CD4-positive, alpha-beta T cell (primary cell): ENCODE measurements around the gene DOCK2. TPM values are rescaled to one million over a fixed set of nuclear protein-coding genes. Genes with fewer than 3 reads are reported as not detected.

Experiments used
- ATAC-seq: fragments of 200-7000 bp; cut with Tn5 transposase; one replicate; pipeline ENCODE4 v1.10.0; 2022; ENCODE audit warnings: mild to moderate bottlenecking; ENCODE audit not compliant: poor library complexity
- CTCF ChIA-PET: fragments of 350-600 bp; sonication (Branson Sonifier 250); formaldehyde crosslinking; loops from one replicate; lab custom pipeline; 2021; ENCODE audit warnings: antibody characterized with exemption, inconsistent platforms; lab: Charles Lee
- POLR2A ChIA-PET: fragments of 350-600 bp; sonication (Branson Sonifier 250); formaldehyde crosslinking; loops from one replicate; lab custom pipeline; 2021; ENCODE audit warnings: antibody characterized with exemption, inconsistent platforms; lab: Charles Lee
- DNase-seq, 14 experiments: peaks; one replicate each; pipeline ENCODE4 v3.0.0-alpha.2; 2013 to 2020; ENCODE audit warnings: mixed read lengths in 2 of 14
- H3K27ac ChIP-seq, 2 donors: one replicate each; pipeline versions ENCODE4 v1.5.1 to v1.7.0; 2013; ENCODE audit warnings: low read length in 2 of 2, low read depth in 1 of 2, mild to moderate bottlenecking in 1 of 2
- H3K27me3 ChIP-seq, 2 experiments: 1 replicate in 1 of 2; 2 replicates in 1 of 2; pipeline versions ENCODE4 v1.6.1 to v1.7.0; 2013; ENCODE audit warnings: low read length in 2 of 2, control low read depth in 1 of 2, mild to moderate bottlenecking in 1 of 2, moderate library complexity in 1 of 2; ENCODE audit not compliant: insufficient read depth in 2 of 2, control insufficient read depth in 1 of 2
- H3K36me3 ChIP-seq: one replicate; pipeline ENCODE4 v1.6.1; 2013; ENCODE audit warnings: low read length, control low read depth; ENCODE audit not compliant: insufficient read depth
- H3K4me1 ChIP-seq: one replicate; pipeline ENCODE4 v1.6.1; 2013; ENCODE audit warnings: low read length, control low read depth; ENCODE audit not compliant: insufficient read depth
- H3K4me3 ChIP-seq: one replicate; pipeline ENCODE4 v1.5.1; 2013; ENCODE audit warnings: mild to moderate bottlenecking, low read length, moderate library complexity
- H3K9me3 ChIP-seq, 2 experiments: 1 replicate in 1 of 2; 2 replicates in 1 of 2; pipeline versions ENCODE4 v1.6.1 to v1.7.0; 2013; ENCODE audit warnings: low read length in 2 of 2, mild to moderate bottlenecking in 2 of 2, control low read depth in 1 of 2, moderate library complexity in 1 of 2; ENCODE audit not compliant: control insufficient read depth in 1 of 2, insufficient read depth in 1 of 2
- H3K27ac Mint-ChIP-seq: one replicate; pipeline ENCODE4 v1.8.0; 2020; ENCODE audit warnings: mixed read lengths
- H3K27me3 Mint-ChIP-seq: one replicate; pipeline ENCODE4 v1.8.0; 2021; ENCODE audit warnings: mixed read lengths
- H3K36me3 Mint-ChIP-seq: one replicate; pipeline ENCODE4 v1.8.0; 2021; ENCODE audit warnings: low read depth, mixed read lengths
- H3K4me1 Mint-ChIP-seq: one replicate; pipeline ENCODE4 v1.8.0; 2021; ENCODE audit warnings: low read depth, mixed read lengths
- H3K4me3 Mint-ChIP-seq: one replicate; pipeline ENCODE4 v1.8.0; 2020; ENCODE audit warnings: mild to moderate bottlenecking, mixed read lengths
- H3K9me3 Mint-ChIP-seq: one replicate; pipeline ENCODE4 v1.8.0; 2020; ENCODE audit warnings: mixed read lengths
- intact Hi-C, 2 experiments: fragments of 100-400 bp; cut with DNase I in 1 of 2; cut with micrococcal nuclease in 1 of 2; formaldehyde crosslinking; loops; one replicate each; pipeline versions ENCODE4 v1.15.1 to v1.9.0; 2023 to 2025; cut with DNase I, micrococcal nuclease
- total RNA-seq, 174 experiments: library from RNA in 2 of 174; stranded (reverse) in 2 of 174; gene quantifications; one replicate each; pipeline ENCODE4 v1.2.3 and lab custom pipeline; 2021 to 2026
- TF ChIP-seq, protein P1 (sequence below): fragments of 200-600 bp; IDR thresholded peaks from one replicate; pipeline ENCODE4 v1.8.0; 2022; ENCODE audit warnings: antibody characterized with exemption, mild to moderate bottlenecking

Gene DOCK2
- total RNA-seq, 2 experiments from 2014 or later: 220 to 229 TPM

GRCh38 chr5:169848271-169848670 is 211.2 kb downstream of the DOCK2 start:
- H3K9me3 Mint-ChIP-seq: peaks cover 12% of the 10 kb centered on the region

DNA sequence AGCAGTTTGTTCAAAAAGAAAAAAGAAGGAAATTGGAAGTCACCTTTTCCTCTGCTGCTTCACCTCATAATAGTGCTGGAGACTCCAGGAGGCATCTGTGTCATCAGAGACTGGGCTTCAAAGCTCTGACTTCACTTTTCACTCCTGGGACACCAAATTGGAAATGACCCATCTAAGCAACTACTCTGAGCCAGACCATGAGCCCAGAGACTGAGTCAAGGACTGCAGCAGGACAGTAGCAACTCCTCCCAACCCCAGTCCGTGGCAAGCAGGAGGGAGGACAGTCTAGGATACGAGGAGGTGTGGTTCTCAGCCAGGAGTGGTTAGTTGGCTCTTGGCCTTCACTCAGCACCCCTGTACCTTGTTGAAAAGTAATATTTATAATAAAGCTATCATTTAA is 211.7 kb downstream of the DOCK2 start:
- H3K4me1 Mint-ChIP-seq: no peaks in the 10 kb centered on the region
- Histone ChIP-seq H3K27ac (no peak overlapping the region), H3K4me3 (no peak overlapping the region), H3K9me3 (peaks cover 3 to 17% of the 10 kb centered on the region in 2 experiments), H3K27me3 (no peaks in the 10 kb centered on the region), H3K36me3 (peaks cover 69% of the 10 kb centered on the region), H3K4me1 (no peaks in the 10 kb centered on the region)
- H3K4me3 Mint-ChIP-seq: no peak overlapping the region
- ChIA-PET CTCF (no interaction called here), POLR2A (no interaction called here)
- H3K9me3 Mint-ChIP-seq: peaks cover 12% of the 10 kb centered on the region
- H3K27me3 Mint-ChIP-seq: no peaks in the 10 kb centered on the region
- intact Hi-C loops: no loop called here
- TF ChIP-seq, protein P1, sequence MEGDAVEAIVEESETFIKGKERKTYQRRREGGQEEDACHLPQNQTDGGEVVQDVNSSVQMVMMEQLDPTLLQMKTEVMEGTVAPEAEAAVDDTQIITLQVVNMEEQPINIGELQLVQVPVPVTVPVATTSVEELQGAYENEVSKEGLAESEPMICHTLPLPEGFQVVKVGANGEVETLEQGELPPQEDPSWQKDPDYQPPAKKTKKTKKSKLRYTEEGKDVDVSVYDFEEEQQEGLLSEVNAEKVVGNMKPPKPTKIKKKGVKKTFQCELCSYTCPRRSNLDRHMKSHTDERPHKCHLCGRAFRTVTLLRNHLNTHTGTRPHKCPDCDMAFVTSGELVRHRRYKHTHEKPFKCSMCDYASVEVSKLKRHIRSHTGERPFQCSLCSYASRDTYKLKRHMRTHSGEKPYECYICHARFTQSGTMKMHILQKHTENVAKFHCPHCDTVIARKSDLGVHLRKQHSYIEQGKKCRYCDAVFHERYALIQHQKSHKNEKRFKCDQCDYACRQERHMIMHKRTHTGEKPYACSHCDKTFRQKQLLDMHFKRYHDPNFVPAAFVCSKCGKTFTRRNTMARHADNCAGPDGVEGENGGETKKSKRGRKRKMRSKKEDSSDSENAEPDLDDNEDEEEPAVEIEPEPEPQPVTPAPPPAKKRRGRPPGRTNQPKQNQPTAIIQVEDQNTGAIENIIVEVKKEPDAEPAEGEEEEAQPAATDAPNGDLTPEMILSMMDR: no peak
- ATAC-seq (no peak), DNase-seq (no peak)
- H3K36me3 Mint-ChIP-seq: peaks cover 98% of the 10 kb centered on the region
- H3K27ac Mint-ChIP-seq: no peak overlapping the region

More at GRCh38 chr5:169848271-169848670, 211.2 kb downstream of the DOCK2 start:
- Mint-ChIP-seq H3K27ac (no peak overlapping the region), H3K4me1 (no peaks in the 10 kb centered on the region), H3K27me3 (no peaks in the 10 kb centered on the region), H3K36me3 (peaks cover 98% of the 10 kb centered on the region), H3K4me3 (no peak overlapping the region)
- CTCF ChIA-PET: no interaction called here
- no peak for ATAC-seq
- Histone ChIP-seq H3K27me3 (no peaks in the 10 kb centered on the region), H3K36me3 (peaks cover 72% of the 10 kb centered on the region), H3K9me3 (peaks cover 3 to 17% of the 10 kb centered on the region in 2 experiments), H3K4me1 (no peaks in the 10 kb centered on the region), H3K4me3 (no peak overlapping the region), H3K27ac (no peak overlapping the region)
- DNase-seq: no peak
- TF ChIP-seq, protein P1: no peak
- POLR2A ChIA-PET: no interaction called here
- intact Hi-C loops: no loop called here

DNA sequence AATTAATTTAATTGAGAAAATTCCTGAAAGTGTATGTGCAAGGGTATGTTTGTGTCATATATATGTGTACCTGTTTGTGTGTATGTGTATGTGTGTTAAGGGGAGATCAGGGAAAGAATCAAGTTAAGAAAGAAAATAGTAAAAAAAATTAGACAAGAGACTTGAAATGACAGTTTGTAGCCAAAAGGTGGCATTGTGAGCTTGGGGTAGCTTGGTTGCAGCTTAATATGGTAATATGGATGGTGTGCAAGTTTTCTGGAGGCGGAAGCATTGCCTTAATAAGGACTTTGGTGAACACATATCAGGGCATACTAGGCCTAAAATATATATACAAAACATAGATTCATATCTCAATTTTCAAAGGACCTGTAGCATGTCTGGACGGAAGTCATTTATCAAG is 213.3 kb downstream of the DOCK2 start:
- no peak for ATAC-seq
- H3K27ac Mint-ChIP-seq: no peak overlapping the region
- POLR2A ChIA-PET: no interaction called here
- CTCF ChIA-PET: no interaction called here
- peaks cover 98% of the 10 kb centered on the region for H3K36me3 Mint-ChIP-seq
- H3K27ac ChIP-seq: no peak overlapping the region
- H3K36me3 ChIP-seq: peaks cover 60% of the 10 kb centered on the region
- H3K4me1 Mint-ChIP-seq: peaks cover 4% of the 10 kb centered on the region
- no peaks in the 10 kb centered on the region for H3K27me3 Mint-ChIP-seq
- H3K4me3 ChIP-seq: no peak overlapping the region
- no peak overlapping the region for H3K4me3 Mint-ChIP-seq
- H3K4me1 ChIP-seq: no peaks in the 10 kb centered on the region
- DNase-seq: no peak
- peaks cover 12% of the 10 kb centered on the region for H3K9me3 Mint-ChIP-seq
- intact Hi-C loops: no loop called here
- H3K27me3 ChIP-seq: no peaks in the 10 kb centered on the region
- peaks cover 3 to 17% of the 10 kb centered on the region in 2 experiments for H3K9me3 ChIP-seq
- TF ChIP-seq, protein P1: no peak
